HG03354 (cell line): ENCODE results near the gene CD320.

ENCODE experiments used
- ATAC-seq: cut with Tn5 transposase; IDR thresholded peaks from one replicate; pipeline ENCODE4 v1.9.1; 2021; ENCODE audit warnings: mild to moderate bottlenecking; ENCODE audit not compliant: unreplicated experiment, poor library complexity, severe bottlenecking

Gene CD320

GRCh38 chr19:8259142-8259921 lies 48.8 kb downstream of the CD320 start:
- no peak for ATAC-seq

GRCh38 chr19:8257052-8257443 lies 51.1 kb downstream of the CD320 start:
- ATAC-seq = no peak

GRCh38 chr19:8256276-8257051 lies 51.7 kb downstream of the CD320 start:
- no peak for ATAC-seq

DNA sequence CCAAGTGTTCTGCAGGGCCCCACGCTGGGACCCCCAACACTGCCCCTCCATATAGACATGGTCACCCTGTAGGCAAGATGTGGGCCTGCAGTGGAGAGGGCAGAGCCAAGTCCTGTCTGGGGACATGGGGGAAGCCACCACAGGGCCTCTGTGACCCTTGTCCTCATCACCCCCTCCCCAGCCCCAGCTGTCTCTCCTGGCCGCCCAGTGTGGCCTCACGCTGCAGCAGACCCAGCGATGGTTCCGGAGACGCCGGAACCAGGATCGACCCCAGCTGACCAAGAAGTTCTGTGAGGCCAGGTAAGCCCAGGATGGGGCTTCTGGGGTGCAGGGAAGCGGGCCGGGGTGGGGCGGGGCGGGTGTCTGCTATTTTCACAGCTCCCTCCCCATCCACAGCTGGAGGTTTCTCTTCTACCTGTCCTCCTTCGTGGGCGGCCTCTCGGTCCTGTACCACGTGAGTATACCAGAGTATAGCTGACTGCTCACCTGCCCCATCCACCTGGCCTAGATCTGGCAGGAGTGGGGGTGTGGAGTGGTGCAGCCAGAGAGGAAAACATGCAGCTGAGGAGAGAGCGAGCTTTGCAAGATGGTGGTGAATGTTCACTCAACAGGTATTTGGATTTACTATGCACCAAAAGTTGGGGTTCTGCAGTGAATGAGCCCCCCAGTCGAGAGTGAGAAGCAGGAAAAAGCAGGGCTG lies 52.6 kb downstream of the CD320 start:
- no peak for ATAC-seq

DNA sequence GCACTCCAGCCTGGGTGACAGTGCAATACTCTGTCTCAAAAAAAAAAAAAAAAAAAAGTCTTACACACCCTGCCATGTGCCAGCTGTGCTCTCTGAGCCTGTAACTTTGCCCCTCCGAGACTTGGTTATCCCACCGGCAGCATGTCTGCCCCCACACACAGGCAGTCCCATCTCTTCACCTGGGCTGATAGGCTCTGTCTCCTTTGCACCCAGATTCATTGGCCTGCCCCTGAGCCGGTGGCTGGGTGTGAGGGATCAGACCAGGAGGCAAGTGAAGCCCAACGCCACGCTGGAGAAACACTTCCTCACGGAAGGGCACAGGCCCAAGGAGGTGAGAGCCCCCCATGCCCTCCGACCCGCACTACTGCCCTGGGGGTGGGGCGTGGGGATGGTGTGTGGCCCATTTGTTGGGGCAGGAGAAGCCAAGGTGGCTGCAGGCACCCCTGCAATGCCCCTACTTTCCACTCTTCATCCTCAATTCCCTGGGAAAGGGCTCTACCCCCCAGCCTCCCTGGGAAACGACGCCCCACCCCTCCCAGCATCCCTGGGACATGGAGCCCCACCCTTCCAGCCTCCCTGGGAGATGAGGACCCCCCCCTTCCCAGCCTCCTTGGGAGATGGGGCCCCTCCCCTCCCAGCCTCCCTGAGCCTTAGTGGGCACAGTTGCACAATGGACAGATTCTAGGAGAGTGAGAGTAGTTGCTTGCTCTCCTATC lies 53.7 kb downstream of the CD320 start:
- ATAC-seq = no peak

- ATAC-seq = no peak
Measured at GRCh38 chr19:8253678-8254077, 54.5 kb downstream of the CD320 start.

DNA sequence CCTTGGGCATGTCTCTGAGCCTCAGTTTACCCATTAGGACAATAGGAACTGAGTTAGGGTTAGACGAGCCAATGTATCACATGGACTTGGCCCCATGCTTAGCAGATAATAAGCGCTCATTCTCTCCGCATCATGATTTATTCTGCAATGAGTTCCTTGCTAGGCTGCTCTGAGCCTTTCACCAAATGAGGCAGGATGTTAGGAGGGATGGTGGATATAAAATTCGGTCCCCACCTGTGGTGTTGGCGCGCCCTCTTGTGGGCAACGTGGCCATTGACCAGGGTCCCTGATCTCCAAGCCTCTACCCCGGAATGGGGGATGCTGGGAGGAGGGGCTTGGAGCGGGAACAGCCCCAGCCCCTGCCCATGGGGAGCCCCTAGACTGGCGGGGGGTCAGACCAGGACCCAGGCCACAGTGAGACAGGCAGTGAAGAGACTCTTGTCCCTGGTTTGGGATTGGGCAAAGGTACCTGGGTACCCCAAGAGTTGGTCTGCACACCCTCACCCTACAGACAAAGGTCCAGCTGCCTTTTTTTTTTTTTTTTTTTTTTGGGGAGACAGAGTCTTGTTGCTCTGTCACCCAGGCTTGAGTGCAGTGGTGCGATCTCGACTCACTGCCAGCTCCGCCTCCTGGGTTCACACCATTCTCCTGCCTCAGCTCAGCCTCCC lies 55.1 kb downstream of the CD320 start:
- ATAC-seq = no peak
